HL-60/S4 treated with retinoic acid at 250 ng/mL for 4 days and 3 days (cell line): Measurements from ENCODE around the gene TAGLN2.

ENCODE experiments used
- in situ Hi-C: fragments of 300-500 bp; cut with MboI; formaldehyde crosslinking; loops from 2 replicates; pipeline ENCODE4 v1.7.0; 2022; ENCODE audit warnings: low sequenced_read_pairs

The TAGLN2 gene

GRCh38 chr1:159949981-159950381, 24.7 kb upstream of the TAGLN2 start:
- in situ Hi-C loops, result no loop called here

GRCh38 chr1:159949123-159949522, 23.8 kb upstream of the TAGLN2 start:
- in situ Hi-C loops, result no loop called here

GRCh38 chr1:159947942-159948341, 22.6 kb upstream of the TAGLN2 start:
- in situ Hi-C loops, result no loop called here

GRCh38 chr1:159946242-159947187, 21.2 kb upstream of the TAGLN2 start:
- in situ Hi-C loops, result no loop called here

GRCh38 chr1:159945483-159946241, 20.4 kb upstream of the TAGLN2 start, which contains the start of gene IGSF9:
IGSF9 (minus strand) TSS chr1:159945613; CDS start chr1:159943454, 2,159 bp downstream.
- in situ Hi-C loops, result no loop called here

- in situ Hi-C loops, result no loop called here
These were observed 19.5 kb upstream of the TAGLN2 start for GRCh38 chr1:159944623-159945455.

GRCh38 chr1:159943908-159944622, 18.8 kb upstream of the TAGLN2 start:
- in situ Hi-C loops, result no loop called here

- in situ Hi-C loops, result no loop called here
These were observed 18.0 kb upstream of the TAGLN2 start for GRCh38 chr1:159943278-159943640.

- in situ Hi-C loops, result no loop called here
These were observed 17.4 kb upstream of the TAGLN2 start for GRCh38 chr1:159942632-159943277.

GRCh38 chr1:159941591-159942560, 16.6 kb upstream of the TAGLN2 start:
- in situ Hi-C loops, result no loop called here

- in situ Hi-C loops, result no loop called here
These were observed 15.8 kb upstream of the TAGLN2 start for GRCh38 chr1:159941141-159941540.

GRCh38 chr1:159940006-159940620, 14.8 kb upstream of the TAGLN2 start:
- in situ Hi-C loops, result no loop called here

- in situ Hi-C loops, result loop anchor here (10.0 kb wide), 1 partner anchor 65 kb away; no protein-coding TSS in a partner anchor
These were observed 14.3 kb upstream of the TAGLN2 start for GRCh38 chr1:159939678-159940002.

GRCh38 chr1:159938905-159939677, 13.8 kb upstream of the TAGLN2 start:
- in situ Hi-C loops, result loop anchor here (10.0 kb wide), 1 partner anchor 66 kb away; no protein-coding TSS in a partner anchor

- in situ Hi-C loops, result loop anchor here (10.0 kb wide), 1 partner anchor 66 kb away; no protein-coding TSS in a partner anchor
These were observed 13.0 kb upstream of the TAGLN2 start for GRCh38 chr1:159938211-159938852.

- in situ Hi-C loops, result loop anchor here (10.0 kb wide), 1 partner anchor 68 kb away; no protein-coding TSS in a partner anchor
These were observed 11.9 kb upstream of the TAGLN2 start for GRCh38 chr1:159937054-159937750.
